SKM-1 treated with dmso at 0.1 percent for 144 hours (cell line): ENCODE measurements around the gene ANKRD27.
"Not testable (repeated sequence)": the region's sequence is repeated elsewhere in the genome, so short reads cannot be mapped to it uniquely, and the experiment has no call there.

Experiments used
- DNase-seq: peaks from one replicate; lab custom pipeline; 2025; ENCODE audit not compliant: unreplicated experiment; lab: John Stamatoyannopoulos, UW

Gene ANKRD27

DNA sequence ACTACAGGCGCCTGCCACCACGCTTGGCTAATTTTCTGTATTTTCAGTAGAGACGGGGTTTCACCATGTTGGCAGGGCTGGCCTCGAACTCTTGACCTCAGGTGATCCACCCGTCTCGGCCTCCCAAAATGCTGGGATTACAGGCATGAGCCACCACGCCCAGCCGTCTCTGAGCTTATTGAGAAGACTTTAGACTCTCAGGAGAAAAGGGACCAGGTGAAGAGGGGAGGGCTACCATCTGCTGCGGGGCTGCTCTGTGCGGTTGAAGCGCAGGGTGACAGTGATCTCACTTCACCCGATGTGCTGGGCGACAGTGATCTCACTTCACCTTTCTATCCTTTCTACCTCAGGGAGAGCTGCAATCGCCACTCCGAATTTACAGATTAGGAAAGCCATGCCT is 68.7 kb downstream of the ANKRD27 start:
- DNase-seq = no peak

DNA sequence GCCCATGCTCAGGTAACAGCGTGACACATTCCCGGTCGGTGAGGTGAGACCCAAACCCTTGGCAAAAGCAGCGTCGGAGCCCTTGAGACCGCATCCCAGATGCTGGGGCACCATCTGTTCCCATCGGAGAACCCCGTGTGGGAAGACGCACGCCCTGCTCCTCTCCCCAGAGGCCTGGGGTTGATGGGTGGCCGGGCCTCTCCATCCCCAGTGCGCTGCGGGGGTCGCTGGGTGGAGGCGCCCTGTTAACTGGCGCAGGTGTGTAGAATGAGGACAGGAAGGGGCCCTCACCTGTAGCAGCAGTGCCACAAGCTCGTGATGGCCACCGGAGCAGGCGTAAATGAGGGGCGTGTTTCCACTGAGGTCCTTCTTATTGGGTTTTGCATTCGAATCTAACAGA is 69.4 kb downstream of the ANKRD27 start:
- no peak for DNase-seq

DNA sequence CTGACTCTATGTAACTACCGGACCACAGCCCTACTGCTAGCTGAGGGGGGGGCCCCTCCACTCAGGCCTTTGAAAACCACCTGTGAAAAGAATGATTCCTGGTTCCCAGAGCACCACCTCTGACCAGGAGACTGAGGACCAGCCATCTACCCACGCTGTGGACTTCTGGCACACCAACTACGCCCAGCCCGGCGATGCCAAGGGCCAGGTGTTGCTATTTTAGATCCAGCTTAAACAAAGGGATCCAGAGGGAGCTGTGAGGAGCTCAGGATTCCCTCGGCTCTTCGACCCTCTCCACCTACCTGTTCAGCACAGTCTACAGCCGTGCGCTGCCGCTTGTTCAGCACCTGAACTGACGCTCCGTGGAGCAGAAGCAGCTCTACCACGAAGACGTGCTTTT is 71.0 kb downstream of the ANKRD27 start:
- no peak for DNase-seq

DNA sequence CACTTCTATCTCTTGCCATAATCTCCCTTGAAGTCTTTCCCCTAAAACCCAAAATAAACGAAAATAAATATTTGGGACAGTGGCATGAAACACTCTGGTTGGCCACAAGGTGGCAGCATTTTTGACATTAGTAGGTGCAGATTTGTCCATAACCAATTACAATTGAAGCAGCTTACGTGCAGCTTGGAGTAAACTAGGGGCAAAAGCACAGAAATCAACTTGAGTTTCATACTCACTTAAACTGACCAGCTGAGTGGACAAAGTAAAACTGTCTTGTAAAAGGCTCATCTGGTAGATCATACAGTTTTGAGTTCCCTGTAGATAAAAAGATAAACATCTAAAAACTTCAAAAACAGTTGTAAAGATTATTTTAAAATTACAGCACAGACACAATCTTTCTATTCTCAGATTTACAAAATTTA is 75.2 kb downstream of the ANKRD27 start:
- peak; percentile 55 for DNase-seq

DNA sequence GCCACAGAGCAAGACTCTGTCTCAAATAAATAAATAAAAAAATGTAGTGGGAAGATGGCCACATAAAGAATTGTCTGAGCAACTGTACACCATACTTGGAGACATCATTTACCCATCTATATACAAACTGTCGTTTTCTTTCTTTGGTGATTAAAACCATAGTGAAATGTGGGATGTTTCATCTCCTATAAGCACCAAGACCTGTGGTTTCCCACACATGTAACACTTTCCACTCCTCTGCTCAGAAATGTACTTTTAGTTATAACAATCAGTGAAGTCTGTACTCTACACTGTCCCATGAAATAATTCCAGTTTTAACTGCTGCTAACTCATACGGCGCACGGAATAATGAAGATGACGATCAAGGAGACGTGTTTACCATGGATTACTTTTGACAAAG is 75.7 kb downstream of the ANKRD27 start:
- DNase-seq = no peak

DNA sequence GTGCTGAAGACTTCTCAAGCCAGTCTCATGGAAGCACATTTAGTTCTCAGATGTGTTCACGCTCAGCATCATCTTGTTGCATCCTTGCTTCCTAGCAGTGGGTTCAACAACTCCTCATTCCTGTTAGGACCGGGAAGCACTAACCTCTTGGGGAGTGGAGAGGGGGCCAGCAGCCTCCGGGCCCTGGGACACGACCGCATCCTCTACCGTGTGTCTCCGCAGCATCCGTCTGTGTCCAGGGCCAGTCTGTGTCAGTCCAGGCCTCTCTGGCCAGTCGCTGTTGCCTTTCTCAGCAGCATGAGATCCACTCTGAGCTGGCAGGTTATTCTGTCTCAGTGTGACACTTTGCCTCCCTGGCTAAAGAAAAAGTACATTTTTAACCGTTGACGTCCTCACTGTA is 77.0 kb downstream of the ANKRD27 start:
- no peak for DNase-seq

DNA sequence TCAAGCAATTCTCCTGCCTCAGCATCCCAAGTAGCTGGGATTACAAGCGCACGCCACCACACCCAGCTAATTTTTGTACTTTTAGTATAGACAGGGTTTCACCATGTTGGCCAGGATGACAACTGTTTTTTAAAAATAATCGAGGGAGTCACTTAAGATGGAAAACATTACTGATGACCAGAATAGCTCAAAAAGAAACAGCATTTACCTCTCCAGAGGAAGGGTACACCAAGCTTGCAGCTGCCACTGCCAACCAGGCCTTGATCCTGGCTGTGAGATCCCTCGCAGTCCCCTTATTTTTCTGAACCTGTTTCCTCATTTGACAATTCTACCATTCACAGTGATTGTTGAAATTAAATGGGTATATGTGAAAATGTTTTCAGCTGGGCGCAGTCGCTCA is 79.5 kb downstream of the ANKRD27 start:
- DNase-seq = no peak

DNA sequence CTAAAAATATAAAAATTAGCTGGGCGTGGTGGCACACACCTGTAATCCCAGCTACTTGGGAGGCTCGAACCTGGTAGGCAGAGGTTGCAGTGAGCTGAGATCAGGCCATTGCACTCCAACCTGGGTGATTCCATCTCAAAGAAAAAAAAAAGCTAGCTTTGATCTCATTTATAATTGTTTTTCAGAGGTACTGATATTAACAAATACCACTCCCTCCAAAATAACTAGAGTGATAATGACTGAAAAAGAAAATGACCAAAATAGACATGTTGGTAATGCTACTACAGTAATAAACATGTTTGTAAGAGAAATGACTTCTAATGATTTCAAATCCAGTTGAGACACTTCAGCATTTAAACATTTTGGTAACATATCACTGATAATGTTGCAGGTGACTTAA is 81.0 kb downstream of the ANKRD27 start:
- no peak for DNase-seq

DNA sequence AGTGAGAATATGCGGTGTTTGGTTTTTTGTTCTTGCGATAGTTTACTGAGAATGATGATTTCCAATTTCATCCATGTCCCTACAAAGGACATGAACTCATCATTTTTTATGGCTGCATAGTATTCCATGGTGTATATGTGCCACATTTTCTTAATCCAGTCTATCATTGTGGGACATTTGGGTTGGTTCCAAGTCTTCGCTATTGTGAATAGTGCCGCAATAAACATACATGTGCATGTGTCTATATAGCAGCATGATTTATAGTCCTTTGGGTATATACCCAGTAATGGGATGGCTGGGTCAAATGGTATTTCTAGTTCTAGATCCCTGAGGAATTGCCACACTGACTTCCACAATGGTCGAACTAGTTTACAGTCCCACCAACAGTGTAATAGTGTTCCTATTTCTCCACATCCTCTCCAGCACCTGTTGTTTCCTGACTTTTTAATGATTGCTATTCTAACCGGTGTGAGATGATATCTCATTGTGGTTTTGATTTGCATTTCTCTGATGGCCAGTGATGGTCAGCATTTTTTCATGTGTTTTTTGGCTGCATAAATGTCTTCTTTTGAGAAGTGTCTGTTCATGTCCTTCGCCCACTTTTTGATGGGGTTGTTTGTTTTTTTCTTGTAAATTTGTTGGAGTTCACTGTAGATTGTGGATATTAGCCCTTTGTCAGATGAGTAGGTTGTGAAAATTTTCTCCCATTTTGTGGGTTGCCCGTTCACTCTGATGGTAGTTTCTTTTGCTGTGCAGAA is 87.1 kb downstream of the ANKRD27 start:
- not testable (repeated sequence) for DNase-seq

DNA sequence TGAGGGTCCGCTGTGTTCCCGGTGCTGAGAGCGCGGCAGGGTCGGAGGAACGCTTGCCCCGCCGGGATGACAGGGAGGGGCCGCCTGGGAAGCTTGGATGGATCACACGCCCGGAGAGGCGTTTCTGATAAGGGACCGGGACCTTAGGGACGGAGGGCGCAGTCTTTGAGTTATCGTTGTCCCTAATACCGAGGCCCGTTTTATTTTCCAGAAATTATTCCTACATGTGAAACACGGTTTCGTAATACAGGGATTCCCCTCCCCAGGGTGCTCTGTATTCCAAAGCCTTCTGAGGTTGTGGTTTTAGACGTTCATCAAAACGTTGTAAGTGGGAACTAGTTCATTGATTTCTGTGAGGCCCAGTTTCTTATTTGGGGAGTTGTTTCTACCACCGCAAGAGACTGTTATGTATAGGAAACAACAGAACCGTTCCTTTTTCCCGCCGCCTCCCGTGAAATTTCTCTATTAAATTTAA is 93.2 kb downstream of the ANKRD27 start:
- no peak for DNase-seq

DNA sequence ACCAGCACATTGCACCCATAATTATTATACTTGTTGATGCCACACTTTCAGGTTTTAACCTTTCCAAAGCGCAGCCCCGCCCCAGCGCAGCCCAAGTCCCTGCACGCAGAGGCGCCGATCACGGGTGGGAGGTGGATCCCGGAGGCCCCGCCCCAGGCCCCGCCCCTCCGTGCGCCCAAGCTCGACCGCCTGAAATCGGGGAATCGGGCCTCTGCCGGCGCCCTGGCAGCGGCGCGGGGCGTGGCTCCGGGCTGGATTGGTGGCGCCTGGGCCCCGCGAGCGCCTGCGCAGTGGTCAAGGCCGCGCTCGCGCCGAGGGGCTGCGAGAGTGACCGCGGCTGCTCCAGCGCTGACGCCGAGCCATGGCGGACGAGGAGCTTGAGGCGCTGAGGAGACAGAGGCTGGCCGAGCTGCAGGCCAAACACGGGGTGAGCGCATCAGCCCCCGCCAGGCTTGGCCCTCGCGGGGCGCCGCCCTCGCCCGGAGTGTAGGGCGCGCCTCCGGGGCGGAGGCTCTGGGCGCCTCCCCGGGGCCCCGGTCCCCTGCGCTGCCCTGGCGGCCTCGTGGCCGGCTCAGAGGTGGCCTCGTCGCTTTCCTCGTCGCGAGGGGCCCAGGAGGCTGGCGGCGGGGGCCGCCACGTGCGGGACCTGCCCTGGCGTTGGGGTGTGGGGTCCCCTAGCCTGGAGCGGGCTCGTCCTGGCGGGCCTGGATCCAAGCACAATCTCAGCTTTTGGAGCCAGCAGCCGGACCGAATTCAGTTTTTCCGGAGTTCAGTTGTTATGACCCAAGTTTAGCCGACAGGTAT is 93.9 kb downstream of the ANKRD27 start, which contains the start of gene PDCD5:
TSS of gene PDCD5 (plus strand) at position 290 of the 804 bp plus-strand sequence. CDS start at position 362, 72 bp downstream.
- DNase-seq = peak; percentile 89

DNA sequence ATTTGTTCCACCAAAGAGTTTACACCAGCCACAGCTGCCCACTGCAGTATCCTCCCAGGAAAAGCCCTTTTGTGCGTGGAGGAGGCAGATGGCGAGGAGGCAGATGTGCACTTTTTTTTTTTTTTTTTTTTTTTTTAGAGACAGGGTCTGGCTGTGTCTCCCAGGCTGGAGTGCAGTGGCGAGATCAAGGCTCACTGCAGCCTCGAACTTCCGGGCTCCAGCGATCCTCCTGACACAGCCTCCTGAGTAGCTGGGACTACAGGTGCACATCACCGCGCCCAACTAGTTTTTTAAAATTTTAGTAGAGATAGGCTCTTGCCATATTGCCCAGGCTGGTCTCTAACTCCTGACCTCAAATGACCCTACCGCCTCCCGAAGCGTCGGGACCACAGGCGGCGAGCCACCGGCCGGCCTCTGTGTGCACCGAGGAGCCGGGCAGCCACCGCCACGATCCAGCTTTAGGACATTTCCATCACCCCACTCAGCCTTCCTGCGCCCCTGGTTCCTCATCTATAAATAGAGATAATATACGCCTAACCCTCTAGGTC is 94.6 kb downstream of the ANKRD27 start:
- DNase-seq = no peak

DNA sequence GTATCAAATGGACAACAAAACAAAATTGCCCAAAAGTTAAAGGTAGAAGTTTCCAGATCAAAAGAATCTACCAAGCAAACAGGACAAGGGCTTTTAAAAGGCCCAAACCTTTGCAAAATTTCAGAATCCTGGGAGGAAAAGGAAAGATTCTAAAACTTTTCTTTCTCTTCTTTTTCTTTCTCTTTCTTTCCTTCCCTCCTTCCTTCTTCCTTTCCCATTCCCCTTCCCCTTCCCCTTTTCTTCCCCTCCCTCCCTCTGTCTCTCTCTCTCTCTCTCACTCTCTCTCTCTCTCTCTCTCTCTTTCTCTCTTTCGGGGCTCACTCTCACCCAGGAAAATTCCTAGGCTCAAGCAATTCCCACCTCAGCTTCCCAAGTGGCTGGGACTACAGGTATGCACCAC is 98.2 kb downstream of the ANKRD27 start:
- no peak for DNase-seq

DNA sequence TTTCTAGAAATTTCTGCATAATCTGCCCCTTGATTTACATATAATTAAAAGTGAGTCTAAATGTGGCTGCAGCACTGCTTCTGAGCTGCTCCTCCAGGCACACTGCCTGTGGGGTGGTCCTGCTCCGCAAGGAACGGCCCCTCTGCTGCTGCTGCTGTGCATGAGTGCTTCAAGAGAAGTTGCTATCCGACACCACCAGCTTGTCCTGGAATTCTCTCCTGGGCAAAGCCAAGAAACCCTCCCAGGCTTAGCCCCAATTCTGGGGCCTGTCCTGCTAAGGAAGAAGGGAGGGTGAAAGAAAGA is 101.5 kb downstream of the ANKRD27 start:
- no peak for DNase-seq

DNA sequence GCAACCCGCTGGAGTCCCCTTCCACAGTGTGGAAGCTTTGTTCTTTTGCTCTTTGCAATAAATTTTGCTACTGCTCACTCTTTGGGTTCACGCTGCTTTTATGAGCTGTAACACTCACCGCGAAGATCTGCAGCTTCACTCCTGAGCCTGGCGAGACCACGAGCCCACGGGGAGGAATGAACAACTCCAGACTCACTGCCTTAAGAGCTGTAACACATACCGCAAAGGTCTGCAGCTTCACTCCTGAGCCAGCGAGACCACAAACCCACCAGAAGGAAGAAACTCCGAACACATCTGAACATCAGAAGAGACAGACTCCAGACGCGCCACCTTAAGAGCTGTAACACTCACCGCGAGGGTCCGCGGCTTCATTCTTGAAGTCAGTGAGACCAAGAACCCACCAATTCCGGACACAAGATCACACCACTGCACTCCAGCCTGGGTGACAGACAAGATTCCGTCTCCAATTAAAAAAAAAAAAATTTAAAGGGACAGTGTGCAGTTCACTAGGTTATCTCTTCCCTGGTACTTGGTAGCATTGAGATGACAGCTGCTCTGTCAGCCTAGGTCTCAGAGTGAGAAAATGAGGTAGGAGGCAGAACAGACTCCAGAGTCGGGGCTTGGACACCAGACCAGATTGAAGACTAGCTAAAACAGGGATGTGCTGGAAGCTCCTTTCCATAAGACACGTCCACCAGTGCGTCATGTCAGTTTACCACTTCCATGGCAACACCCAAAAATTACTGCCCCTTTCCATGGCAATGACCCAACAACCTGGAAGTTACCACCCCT is 102.1 kb downstream of the ANKRD27 start:
- DNase-seq = not testable (repeated sequence)

DNA sequence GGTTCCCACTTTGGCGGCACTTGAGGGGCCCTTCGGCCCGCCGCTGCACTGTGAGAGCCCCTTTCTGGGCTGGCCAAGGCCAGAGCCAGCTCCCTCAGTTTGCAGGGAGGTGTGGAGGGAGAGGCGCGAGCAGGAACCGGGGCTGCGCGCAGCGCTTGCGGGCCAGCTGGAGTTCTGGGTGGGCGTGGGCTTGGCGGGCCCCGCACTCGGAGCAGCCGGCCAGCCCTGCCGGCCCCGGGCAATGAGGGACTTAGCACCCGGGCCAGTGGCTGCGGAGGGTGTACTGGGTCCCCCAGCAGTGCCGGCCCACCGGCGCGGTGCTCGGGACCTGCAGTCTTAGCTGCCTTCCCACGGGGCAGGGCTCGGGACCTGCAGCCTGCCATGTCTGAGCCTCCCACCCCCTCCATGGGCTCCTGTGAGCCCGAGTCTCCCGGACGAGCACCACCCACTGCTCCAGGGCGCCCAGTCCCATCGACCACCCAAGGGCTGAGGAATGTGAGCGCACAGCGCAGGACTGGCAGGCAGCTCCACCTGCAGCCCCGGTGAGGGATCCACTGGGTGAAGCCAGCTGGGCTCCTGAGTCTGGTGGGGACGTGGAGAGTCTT is 103.4 kb downstream of the ANKRD27 start:
- not testable (repeated sequence) for DNase-seq

DNA sequence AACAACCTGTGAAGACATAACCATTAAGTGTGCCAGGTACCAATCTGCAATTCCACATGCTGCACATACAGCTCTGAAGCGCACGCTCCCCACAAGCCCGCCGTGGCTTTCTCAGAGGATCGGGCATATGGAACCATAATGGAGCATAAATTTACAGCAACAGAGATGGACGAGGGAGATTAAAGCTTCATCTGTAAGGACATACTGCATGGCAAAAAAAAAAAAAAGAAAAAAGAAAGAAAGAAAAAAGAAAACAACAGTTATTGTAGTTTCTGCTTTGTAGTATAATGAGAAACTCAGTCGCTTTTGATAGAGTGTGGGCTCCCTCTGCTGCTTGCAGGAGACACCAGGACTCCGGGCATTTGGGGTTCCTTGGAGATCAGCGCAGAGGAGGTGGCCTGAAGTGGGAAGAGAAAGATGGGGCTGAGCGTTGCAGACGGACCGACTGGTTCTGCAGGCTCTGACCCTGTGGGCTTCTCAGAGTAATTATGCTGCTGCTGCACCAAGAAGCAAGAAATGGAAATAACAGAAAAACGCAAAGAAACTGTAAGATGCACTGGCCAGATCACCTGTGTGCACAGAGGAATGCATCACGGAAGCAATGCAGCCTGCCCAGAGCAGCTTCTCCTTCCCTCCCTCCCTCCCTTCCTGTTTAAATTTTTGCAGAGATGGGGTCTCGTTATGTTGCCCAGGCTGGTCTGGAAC is 104.7 kb downstream of the ANKRD27 start:
- DNase-seq = peak; percentile 40

DNA sequence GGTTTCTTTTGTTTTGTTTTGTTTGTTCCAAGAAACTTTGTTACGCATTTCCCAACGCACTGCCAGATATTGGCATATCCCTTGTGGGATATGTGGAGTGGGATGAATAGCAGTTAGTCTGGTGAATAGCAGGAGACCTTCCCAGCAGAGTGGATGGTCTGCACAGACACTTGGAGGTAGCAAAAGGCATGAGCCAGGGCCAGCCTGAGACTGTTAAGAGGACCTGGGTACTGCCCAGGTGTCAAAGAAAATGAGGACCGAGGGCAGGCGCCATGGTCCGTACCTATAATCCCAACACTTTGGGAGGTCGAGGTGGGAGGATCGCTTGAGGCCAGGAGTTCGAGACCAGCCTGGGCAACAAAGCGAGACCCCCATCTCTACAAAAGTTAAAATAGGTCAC is 107.5 kb downstream of the ANKRD27 start:
- DNase-seq = no peak

DNA sequence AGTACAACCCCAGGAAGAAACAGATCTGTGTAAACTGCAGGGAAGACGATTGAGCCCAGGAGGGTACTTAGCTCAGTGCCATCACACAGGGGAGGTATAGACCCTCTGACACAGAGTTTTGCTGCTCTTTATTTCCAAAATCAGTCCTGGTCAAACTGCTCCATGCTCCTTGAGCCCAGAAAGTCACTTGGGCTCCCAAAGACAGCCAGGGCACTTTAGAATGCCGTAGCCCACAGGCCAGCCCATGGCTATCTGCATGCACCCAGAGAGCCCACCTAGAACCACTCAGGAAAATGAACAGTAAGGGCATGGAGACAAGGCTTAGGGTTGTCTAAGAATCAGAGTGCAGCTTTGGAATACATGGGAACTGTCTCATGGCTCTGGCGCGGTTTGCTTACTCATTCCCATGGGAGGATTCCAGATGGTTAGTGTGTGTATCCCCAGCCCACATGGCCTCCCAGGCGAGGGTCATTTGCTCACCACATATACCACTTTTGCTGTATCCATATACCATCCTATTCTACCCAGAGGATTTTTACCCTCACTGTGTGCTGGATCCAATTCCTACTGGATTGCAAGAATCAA is 108.6 kb downstream of the ANKRD27 start:
- no peak for DNase-seq

DNA sequence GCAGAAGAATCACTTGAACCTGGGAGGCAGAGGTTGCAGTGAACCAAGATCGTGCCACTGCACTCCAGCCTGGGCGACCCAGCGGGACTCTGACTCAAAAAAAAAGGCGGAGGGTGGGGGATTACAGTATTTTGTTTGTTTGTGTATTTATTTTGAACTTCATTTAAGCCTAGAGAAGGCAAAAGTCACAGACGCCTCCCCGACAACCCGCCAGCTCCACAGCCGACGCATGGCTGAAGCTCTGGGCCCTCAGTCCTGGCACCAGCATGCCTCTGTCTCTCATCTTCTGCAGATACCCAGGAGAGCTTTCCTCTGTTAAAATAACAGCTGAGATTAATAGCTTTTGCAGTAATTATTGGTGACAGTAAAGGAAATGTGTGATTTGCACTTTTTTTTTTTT is 111.2 kb downstream of the ANKRD27 start:
- no peak for DNase-seq
